GM12878 (cell line): ENCODE measurements around the gene IPMK. TPM values are rescaled to one million over a fixed set of nuclear protein-coding genes. Genes with fewer than 3 reads are reported as not detected.

Experiments
- ATAC-seq: fragments of 200-7000 bp; cut with Tn5 transposase; 3 replicates; pipeline ENCODE4 v1.9.1; 2020; ENCODE audit warnings: mild to moderate bottlenecking, moderate library complexity
- BruUV-seq: library from RNA; stranded (reverse); fragments of 400-500 nt; replicated peaks from 2 replicates; lab custom pipeline; 2021; lab: Mats Ljungman, UMichigan
- CTCF ChIA-PET: fragments of 300-600 bp; sonication (Branson Sonifier 250); formaldehyde crosslinking; extraction: SDS; loops from one replicate; lab custom pipeline; 2021; ENCODE audit warnings: inconsistent platforms; lab: Yijun Ruan, JAX
- POLR2A ChIA-PET: fragments of 350-600 bp; formaldehyde crosslinking; extraction: SDS; loops from one replicate; lab custom pipeline; 2021; ENCODE audit warnings: inconsistent platforms; lab: Charles Lee
- RAD21 ChIA-PET: fragments of 300-600 bp; sonication (Branson Sonifier 250); formaldehyde crosslinking; loops from one replicate; lab custom pipeline; 2023; ENCODE audit warnings: antibody characterized with exemption; ENCODE audit not compliant: unreplicated experiment; lab: Charles Lee
- SMC1A ChIA-PET: fragments of 300-600 bp; sonication (Branson Sonifier 250); formaldehyde crosslinking; loops from one replicate; lab custom pipeline; 2023; ENCODE audit not compliant: unreplicated experiment, uncharacterized antibody; lab: Charles Lee
- DNase-seq: peaks from one replicate; pipeline ENCODE4 v3.0.0-alpha.2; 2011; ENCODE audit warnings: low read depth, low spot score
- FAIRE-seq: peaks from 3 replicates; lab custom pipeline; 2011; peaks lifted over from hg19 to GRCh38; lab: Jason Lieb, UNC
- H2AFZ ChIP-seq: 2 replicates; pipeline ENCODE4 v1.6.0; 2011; ENCODE audit warnings: low read depth, low read length, control low read depth; ENCODE audit not compliant: control insufficient read depth
- H3K27ac ChIP-seq: 2 replicates; pipeline ENCODE4 v1.5.1; 2011; ENCODE audit warnings: control low read depth; ENCODE audit not compliant: control insufficient read depth, insufficient read depth
- H3K27me3 ChIP-seq, 2 experiments: replicated peaks in 1 of 2; 2 replicates each; pipeline versions ENCODE4 v1.6.0 to v1.6.1; 2011; ENCODE audit warnings: low read length in 1 of 2; ENCODE audit not compliant: control insufficient read depth in 2 of 2, insufficient read depth in 2 of 2
- H3K36me3 ChIP-seq, 2 experiments: 2 replicates each; pipeline ENCODE4 v1.5.1; 2011; ENCODE audit warnings: low read length in 1 of 2; ENCODE audit not compliant: control insufficient read depth in 2 of 2, insufficient read depth in 2 of 2
- H3K4me1 ChIP-seq: 2 replicates; pipeline ENCODE4 v1.6.1; 2011; ENCODE audit warnings: mild to moderate bottlenecking, low read length, moderate library complexity, mixed read lengths; ENCODE audit not compliant: control insufficient read depth, insufficient read depth
- H3K4me2 ChIP-seq: 2 replicates; pipeline ENCODE4 v1.6.0; 2011; ENCODE audit warnings: control low read depth; ENCODE audit not compliant: control insufficient read depth, insufficient read depth
- H3K4me3 ChIP-seq: fragments of 200-600 bp; sonication (generic); 2 replicates; pipeline ENCODE4 v1.5.1; 2016
- H3K79me2 ChIP-seq: 2 replicates; pipeline ENCODE4 v1.6.0; 2011; ENCODE audit warnings: low read length; ENCODE audit not compliant: control insufficient read depth, insufficient read depth
- H3K9ac ChIP-seq: 2 replicates; pipeline ENCODE4 v1.8.0; 2011; ENCODE audit warnings: low read length, control low read depth, mixed read lengths; ENCODE audit not compliant: control insufficient read depth, insufficient read depth
- H3K9me3 ChIP-seq: replicated peaks from 3 replicates; pipeline ENCODE4 v1.5.1; 2011; ENCODE audit warnings: mild to moderate bottlenecking, low read length; ENCODE audit not compliant: control insufficient read depth, insufficient read depth
- H4K20me1 ChIP-seq: 2 replicates; pipeline ENCODE4 v1.6.0; 2011; ENCODE audit not compliant: control insufficient read depth, insufficient read depth
- NR2F1 ChIP-seq: fragments of 450-650 bp; conservative IDR thresholded peaks from 2 replicates; pipeline ENCODE4 v1.6.1; 2017; ENCODE audit warnings: mild to moderate bottlenecking
- STAT1 ChIP-seq: fragments of 450-650 bp; conservative IDR thresholded peaks from 2 replicates; pipeline ENCODE4 v1.6.1; 2014; ENCODE audit warnings: antibody characterized with exemption, mild to moderate bottlenecking
- WGBS: methylation state at CpG from one replicate; pipeline ENCODE4 v1.1.6; 2016; ENCODE audit warnings: low lambda C conversion rate; ENCODE audit not compliant: insufficient replicate concordance, insufficient coverage; ENCODE audit errors: missing lambda C conversion rate; 5-methylcytosine and 5-hydroxymethylcytosine counted together
- in situ Hi-C: fragments of 300-500 bp; cut with MboI; formaldehyde crosslinking; loops from 9 replicates; pipeline ENCODE4 v1.14.3; 2018; ENCODE audit warnings: mixed read lengths
- intact Hi-C: fragments of 100-400 bp; cut with micrococcal nuclease; formaldehyde crosslinking; loops from one replicate; pipeline ENCODE4 v1.14.2; 2022; ENCODE audit not compliant: unreplicated experiment
- polyA plus RNA-seq, 11 experiments: library from polyadenylated mRNA; depleted of rRNA in 4 of 11; unstranded in 6 of 11; stranded (reverse) in 5 of 11; fragments of >200 nt; fragmentation: Nextera tagmentation in 4 of 11; fragmentation: Illumina TruSeq in 1 of 11; extraction: Ambion mirVana in 4 of 11; extraction: Trizol in 1 of 11; gene quantifications; 1 replicate in 1 of 11; 2 replicates in 10 of 11; pipeline versions ENCODE4 v1.2.1 to v1.2.3, GENCODE V29; 2011 to 2016; ENCODE audit warnings: inconsistent platforms in 2 of 11, missing spikeins in 2 of 11, low read depth in 1 of 11
- total RNA-seq, 4 experiments: library from RNA; depleted of rRNA in 3 of 4; stranded (reverse); fragments of >200 nt in 3 of 4; fragmentation: Illumina TruSeq in 1 of 4; extraction: Trizol in 1 of 4; gene quantifications; 2 replicates each; pipeline versions ENCODE4 v1.2.1 to v1.2.3, GENCODE V29; 2013 to 2021
- TF ChIP-seq, protein P1 (sequence below): fragments of 150-350 bp; IDR thresholded peaks from 2 replicates; pipeline ENCODE4 v1.6.1; 2016; ENCODE audit warnings: low read depth, low read length

IPMK gene
- total and polyA plus RNA-seq, 10 of the 15 experiments (the other 5 are each of a cell fraction or from before 2014, with no cell fraction given): 0.84 to 7.5 (median 3.6) TPM

- no peaks in the 10 kb centered on the region for H3K36me3 ChIP-seq
- peaks cover 54% of the 10 kb centered on the region for H3K79me2 ChIP-seq
- SMC1A ChIA-PET: interaction anchor here (2.5 kb wide), 1 partner anchor 21 kb away, joined by 16 read pairs; no protein-coding TSS in a partner anchor
- POLR2A ChIA-PET: interaction anchor here (1.0 to 1.5 kb wide), 3 partner anchors 13 to 30 kb away, joined by 3 to 6 read pairs (median 3); no protein-coding TSS in a partner anchor
- RAD21 ChIA-PET: interaction anchor here (0.6 to 1.6 kb wide), 3 partner anchors 58 to 116 kb away, joined by 3 to 8 read pairs (median 6); partner anchors contain the start of gene TFAM
- peak overlapping the region; percentile 86 for H3K27ac ChIP-seq
- H3K4me1 ChIP-seq: 0 out of 2 replicates have a peak, but pooled peaks cover 5% of the 10 kb centered on the region
- peak overlapping the region; percentile 82 for H3K9ac ChIP-seq
- H3K9me3 ChIP-seq: no peaks in the 10 kb centered on the region
- 19% methylated on average over 12 of the region's 12 CpGs for WGBS
- TSS peak; percentile 74 for BruUV-seq
- no peak for DNase-seq
- CTCF ChIA-PET: interaction anchor here (1.1 to 2.3 kb wide), 2 partner anchors 11 to 21 kb away, joined by 3 to 12 read pairs; no protein-coding TSS in a partner anchor
- intact Hi-C loops (loop anchor here (2.0 to 10.0 kb wide), 3 partner anchors 13 to 1635 kb away; partner anchors contain the start of genes CCDC6 and UBE2D1), in situ Hi-C loops (no loop called here)
- no peaks in the 10 kb centered on the region for H4K20me1 ChIP-seq
- no peak for TF ChIP-seq STAT1
- TF ChIP-seq, protein P1, sequence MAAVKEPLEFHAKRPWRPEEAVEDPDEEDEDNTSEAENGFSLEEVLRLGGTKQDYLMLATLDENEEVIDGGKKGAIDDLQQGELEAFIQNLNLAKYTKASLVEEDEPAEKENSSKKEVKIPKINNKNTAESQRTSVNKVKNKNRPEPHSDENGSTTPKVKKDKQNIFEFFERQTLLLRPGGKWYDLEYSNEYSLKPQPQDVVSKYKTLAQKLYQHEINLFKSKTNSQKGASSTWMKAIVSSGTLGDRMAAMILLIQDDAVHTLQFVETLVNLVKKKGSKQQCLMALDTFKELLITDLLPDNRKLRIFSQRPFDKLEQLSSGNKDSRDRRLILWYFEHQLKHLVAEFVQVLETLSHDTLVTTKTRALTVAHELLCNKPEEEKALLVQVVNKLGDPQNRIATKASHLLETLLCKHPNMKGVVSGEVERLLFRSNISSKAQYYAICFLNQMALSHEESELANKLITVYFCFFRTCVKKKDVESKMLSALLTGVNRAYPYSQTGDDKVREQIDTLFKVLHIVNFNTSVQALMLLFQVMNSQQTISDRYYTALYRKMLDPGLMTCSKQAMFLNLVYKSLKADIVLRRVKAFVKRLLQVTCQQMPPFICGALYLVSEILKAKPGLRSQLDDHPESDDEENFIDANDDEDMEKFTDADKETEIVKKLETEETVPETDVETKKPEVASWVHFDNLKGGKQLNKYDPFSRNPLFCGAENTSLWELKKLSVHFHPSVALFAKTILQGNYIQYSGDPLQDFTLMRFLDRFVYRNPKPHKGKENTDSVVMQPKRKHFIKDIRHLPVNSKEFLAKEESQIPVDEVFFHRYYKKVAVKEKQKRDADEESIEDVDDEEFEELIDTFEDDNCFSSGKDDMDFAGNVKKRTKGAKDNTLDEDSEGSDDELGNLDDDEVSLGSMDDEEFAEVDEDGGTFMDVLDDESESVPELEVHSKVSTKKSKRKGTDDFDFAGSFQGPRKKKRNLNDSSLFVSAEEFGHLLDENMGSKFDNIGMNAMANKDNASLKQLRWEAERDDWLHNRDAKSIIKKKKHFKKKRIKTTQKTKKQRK: no peak
- TF ChIP-seq NR2F1: no peak
- no peak for FAIRE-seq
- peak overlapping the region; percentile 97 for H2AFZ ChIP-seq
- H3K4me2 ChIP-seq: peak overlapping the region; percentile 95
- ATAC-seq: no peak
- no peaks in the 10 kb centered on the region for H3K27me3 ChIP-seq
- H3K4me3 ChIP-seq: peak overlapping the region; percentile 76
Measured at GRCh38 chr10:58269782-58270290, 2.1 kb upstream of the IPMK start.
